ENCODE measurements around the gene SLCO6A1. TPM values are rescaled to one million over a fixed set of nuclear protein-coding genes. Genes with fewer than 3 reads are reported as not detected.
"Not testable (repeated sequence)": the region's sequence is repeated elsewhere in the genome, so short reads cannot be mapped to it uniquely, and the experiment has no call there.

The SLCO6A1 gene
- total and polyA plus RNA-seq, 2 donors: not detected

- Histone ChIP-seq H3K4me1 (ENCODE audit: insufficient read depth) (no peaks in the 10 kb centered on the region), H3K4me3 (ENCODE audit: low read depth, low read length) (no peak overlapping the region), H3K27ac (ENCODE audit: low read depth) (no peak overlapping the region), H3K36me3 (ENCODE audit: insufficient read depth) (no peaks in the 10 kb centered on the region)
- WGBS: 40% methylated on average over 1 of the region's 1 CpG
- DNase-seq (ENCODE audit: extremely low spot score): no peak
Observed at GRCh38 chr5:102527547-102527946, 28.7 kb upstream of the SLCO6A1 start.

DNA sequence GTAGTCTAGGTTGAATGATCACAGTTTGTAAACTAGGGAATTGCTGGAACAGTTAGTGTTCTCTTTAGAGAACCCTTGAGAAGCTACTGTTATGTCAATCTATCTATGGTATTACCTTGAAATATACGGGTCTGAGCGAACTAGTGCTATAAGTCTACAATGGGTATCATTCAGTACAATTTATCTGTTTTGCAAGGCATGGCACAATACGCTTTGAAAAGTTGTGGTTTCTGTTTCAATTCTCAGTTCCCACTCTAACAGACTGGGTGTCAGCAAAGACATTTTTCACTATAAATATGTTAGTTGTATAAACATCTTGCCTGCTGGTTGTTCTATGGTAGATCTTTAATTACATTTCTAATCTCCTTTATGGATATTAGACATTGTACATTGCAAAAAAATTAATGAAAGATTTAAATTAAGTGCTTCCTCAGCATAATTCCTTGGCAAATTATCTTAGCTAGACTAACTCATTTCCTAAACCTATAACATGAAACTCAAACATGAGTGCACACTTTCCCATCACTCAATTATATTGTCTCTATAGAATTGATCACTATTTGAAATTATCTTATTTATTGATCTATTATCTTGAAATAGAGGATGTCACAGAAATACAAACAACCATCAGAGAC is 24.9 kb upstream of the SLCO6A1 start:
- no peaks in the 10 kb centered on the region for H3K4me1 ChIP-seq (ENCODE audit: insufficient read depth)
- no peak overlapping the region for H3K4me3 ChIP-seq (ENCODE audit: low read depth, low read length)
- WGBS: 88% methylated on average over 3 of the region's 3 CpGs
- no peaks in the 10 kb centered on the region for H3K36me3 ChIP-seq (ENCODE audit: insufficient read depth)
- no peak for DNase-seq (ENCODE audit: extremely low spot score)
- H3K27ac ChIP-seq (ENCODE audit: low read depth): no peak overlapping the region

DNA sequence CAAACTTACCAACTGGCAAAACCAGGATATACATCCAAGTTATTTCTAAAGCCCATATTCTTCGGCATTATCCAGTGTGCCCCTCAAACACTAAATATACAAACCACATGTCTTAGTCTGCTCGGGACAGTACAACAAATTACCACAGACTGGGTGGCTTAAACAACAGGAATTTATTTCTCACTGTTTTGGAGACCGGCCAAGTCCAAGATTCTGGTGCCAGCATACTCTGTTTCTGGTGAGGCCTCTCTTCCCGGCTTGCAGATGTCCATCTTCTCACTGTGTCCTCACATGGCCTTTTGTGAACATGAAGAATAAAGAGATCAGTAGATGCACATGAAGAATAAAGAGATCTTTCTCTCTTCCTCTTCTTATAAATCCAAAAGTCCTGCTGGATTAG is 12.9 kb upstream of the SLCO6A1 start:
- WGBS: 44% methylated on average over 4 of the region's 4 CpGs
- no peak overlapping the region for H3K27ac ChIP-seq (ENCODE audit: low read depth)
- no peaks in the 10 kb centered on the region for H3K4me1 ChIP-seq (ENCODE audit: insufficient read depth)
- no peak for DNase-seq (ENCODE audit: extremely low spot score)
- no peak overlapping the region for H3K4me3 ChIP-seq (ENCODE audit: low read depth, low read length)
- H3K36me3 ChIP-seq (ENCODE audit: insufficient read depth): no peaks in the 10 kb centered on the region

- H3K27ac ChIP-seq (ENCODE audit: low read depth); H3K4me3 ChIP-seq (ENCODE audit: low read depth, low read length); H3K4me1 ChIP-seq (ENCODE audit: insufficient read depth); H3K36me3 ChIP-seq (ENCODE audit: insufficient read depth); DNase-seq (ENCODE audit: extremely low spot score): not testable (repeated sequence)
- WGBS: 95% methylated on average over 35 of the region's 35 CpGs
Observed at GRCh38 chr5:102491261-102491914, 7.4 kb downstream of the SLCO6A1 start.

GRCh38 chr5:102483736-102484135 is 15.1 kb downstream of the SLCO6A1 start:
- Histone ChIP-seq H3K27ac (ENCODE audit: low read depth) (no peak overlapping the region), H3K4me1 (ENCODE audit: insufficient read depth) (no peaks in the 10 kb centered on the region), H3K36me3 (ENCODE audit: insufficient read depth) (no peaks in the 10 kb centered on the region), H3K4me3 (ENCODE audit: low read depth, low read length) (no peak overlapping the region)
- 64% methylated on average over 2 of the region's 2 CpGs for WGBS
- DNase-seq (ENCODE audit: extremely low spot score): no peak

DNA sequence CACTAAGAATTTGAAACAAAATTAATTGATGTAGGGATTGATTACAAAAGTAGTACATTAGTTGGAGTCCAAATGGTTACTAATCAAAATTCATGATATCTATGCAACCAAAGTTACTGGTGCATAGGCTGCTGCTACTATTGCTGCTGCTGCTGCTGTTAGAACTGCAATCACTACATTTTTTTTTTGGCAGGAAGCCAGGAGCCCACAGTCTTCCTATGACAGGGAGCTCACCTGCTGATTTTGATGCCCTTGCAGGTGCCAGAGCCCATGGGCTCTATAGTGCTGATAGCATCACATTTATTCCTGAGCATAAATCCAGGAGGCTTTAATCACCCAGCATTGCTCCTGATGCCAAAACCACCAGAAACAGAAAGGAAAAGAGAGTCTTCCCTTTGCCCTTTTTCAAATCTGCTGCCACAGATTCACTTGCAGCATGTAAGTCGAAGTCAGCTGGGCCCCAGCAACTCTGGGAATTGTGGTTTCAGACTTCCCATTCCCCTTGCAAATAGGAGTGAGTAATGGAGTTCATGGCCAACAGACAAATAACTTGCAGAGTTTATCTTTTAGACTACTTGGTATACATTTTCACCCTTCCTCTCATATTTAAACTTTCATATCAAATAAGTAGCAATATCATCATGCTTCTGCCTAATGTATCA is 17.6 kb downstream of the SLCO6A1 start:
- H3K27ac ChIP-seq (ENCODE audit: low read depth): no peak overlapping the region
- no peaks in the 10 kb centered on the region for H3K36me3 ChIP-seq (ENCODE audit: insufficient read depth)
- no peaks in the 10 kb centered on the region for H3K4me1 ChIP-seq (ENCODE audit: insufficient read depth)
- H3K4me3 ChIP-seq (ENCODE audit: low read depth, low read length): no peak overlapping the region
- DNase-seq (ENCODE audit: extremely low spot score): no peak
- 30% methylated on average over 1 of the region's 1 CpG for WGBS

DNA sequence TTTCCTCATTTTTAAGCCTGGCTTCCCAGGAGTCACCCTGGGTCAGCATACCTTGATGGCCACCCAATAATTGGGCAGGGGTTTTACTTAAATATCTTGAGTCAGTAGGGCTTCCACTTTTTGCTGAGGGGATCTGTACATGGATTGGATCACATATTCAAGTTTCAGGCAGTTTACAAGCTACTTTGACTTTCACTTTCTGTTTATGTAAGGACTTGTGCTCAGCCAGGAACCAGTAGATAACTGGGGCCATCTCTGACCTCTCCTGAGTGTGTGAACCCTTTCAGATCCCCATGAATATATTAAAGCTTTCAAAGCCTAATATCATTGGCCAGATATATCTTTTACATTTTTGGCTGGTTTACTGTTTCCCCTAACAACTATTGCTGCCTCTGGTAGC is 45.1 kb downstream of the SLCO6A1 start:
- no peak overlapping the region for H3K4me3 ChIP-seq (ENCODE audit: low read depth, low read length)
- DNase-seq (ENCODE audit: extremely low spot score): no peak
- no peaks in the 10 kb centered on the region for H3K36me3 ChIP-seq (ENCODE audit: insufficient read depth)
- no peak overlapping the region for H3K27ac ChIP-seq (ENCODE audit: low read depth)
- H3K4me1 ChIP-seq (ENCODE audit: insufficient read depth): no peaks in the 10 kb centered on the region

DNA sequence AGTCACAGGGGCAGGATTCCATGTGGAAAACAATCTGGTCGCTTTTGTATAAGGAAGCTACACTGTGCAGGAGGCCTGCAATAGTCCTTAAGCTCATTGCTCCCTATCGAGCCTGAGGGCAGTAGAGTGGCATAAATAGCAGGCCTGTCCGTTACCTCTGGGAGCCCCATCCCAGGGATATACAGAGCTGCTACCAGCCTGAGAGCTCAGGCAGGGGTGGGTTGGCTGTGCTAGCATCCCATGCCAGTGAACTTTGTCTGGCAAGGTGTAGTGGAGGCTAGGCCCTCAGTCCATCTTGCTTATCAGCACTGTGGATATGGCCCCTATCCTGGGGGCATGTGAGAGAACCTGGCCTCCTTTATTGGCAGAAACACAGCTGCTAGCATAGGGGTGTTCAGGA is 47.7 kb downstream of the SLCO6A1 start:
- DNase-seq (ENCODE audit: extremely low spot score): no peak
- Histone ChIP-seq H3K27ac (ENCODE audit: low read depth) (no peak overlapping the region), H3K4me3 (ENCODE audit: low read depth, low read length) (no peak overlapping the region), H3K4me1 (ENCODE audit: insufficient read depth) (no peaks in the 10 kb centered on the region), H3K36me3 (ENCODE audit: insufficient read depth) (no peaks in the 10 kb centered on the region)
- 82% methylated on average over 3 of the region's 3 CpGs for WGBS

GRCh38 chr5:102450313-102450990 is 48.3 kb downstream of the SLCO6A1 start:
- no peaks in the 10 kb centered on the region for H3K4me1 ChIP-seq (ENCODE audit: insufficient read depth)
- WGBS: 89% methylated on average over 5 of the region's 5 CpGs
- no peak overlapping the region for H3K27ac ChIP-seq (ENCODE audit: low read depth)
- H3K4me3 ChIP-seq (ENCODE audit: low read depth, low read length): no peak overlapping the region
- DNase-seq (ENCODE audit: extremely low spot score): no peak
- H3K36me3 ChIP-seq (ENCODE audit: insufficient read depth): no peaks in the 10 kb centered on the region

GRCh38 chr5:102433473-102433872 is 65.3 kb downstream of the SLCO6A1 start:
- 44% methylated on average over 2 of the region's 2 CpGs for WGBS

DNA sequence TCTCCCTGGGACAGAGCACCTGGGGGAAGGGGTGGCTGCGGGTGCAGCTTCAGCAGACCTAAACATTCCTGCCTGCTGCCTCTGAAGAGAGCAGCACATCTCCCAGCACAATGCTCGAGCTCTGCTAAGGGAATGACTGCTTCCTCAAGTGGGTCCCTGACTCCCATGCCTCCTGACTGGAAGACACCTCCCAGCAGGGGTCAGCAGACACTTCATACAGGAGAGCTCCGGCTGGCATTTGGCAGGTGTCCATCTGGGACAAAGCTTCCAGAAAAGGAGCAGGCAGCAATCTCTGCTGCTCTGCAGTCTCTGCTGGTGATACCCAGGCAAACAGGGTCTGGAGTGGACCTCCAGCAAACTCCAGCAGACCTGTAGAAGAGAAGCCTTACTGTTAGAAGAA is 77.2 kb downstream of the SLCO6A1 start:
- WGBS: 68% methylated on average over 3 of the region's 3 CpGs
- DNase-seq (ENCODE audit: extremely low spot score): no peak
- H3K27ac ChIP-seq (ENCODE audit: low read depth): no peak overlapping the region
- H3K4me1 ChIP-seq (ENCODE audit: insufficient read depth): no peaks in the 10 kb centered on the region
- no peaks in the 10 kb centered on the region for H3K36me3 ChIP-seq (ENCODE audit: insufficient read depth)
- H3K4me3 ChIP-seq (ENCODE audit: low read depth, low read length): no peak overlapping the region

More at GRCh38 chr5:102433473-102433872, 65.3 kb downstream of the SLCO6A1 start:
- Histone ChIP-seq H3K27ac (ENCODE audit: low read depth) (no peak overlapping the region), H3K36me3 (ENCODE audit: insufficient read depth) (no peaks in the 10 kb centered on the region), H3K4me1 (ENCODE audit: insufficient read depth) (no peaks in the 10 kb centered on the region), H3K4me3 (ENCODE audit: low read depth, low read length) (no peak overlapping the region)
- no peak for DNase-seq (ENCODE audit: extremely low spot score)

DNA sequence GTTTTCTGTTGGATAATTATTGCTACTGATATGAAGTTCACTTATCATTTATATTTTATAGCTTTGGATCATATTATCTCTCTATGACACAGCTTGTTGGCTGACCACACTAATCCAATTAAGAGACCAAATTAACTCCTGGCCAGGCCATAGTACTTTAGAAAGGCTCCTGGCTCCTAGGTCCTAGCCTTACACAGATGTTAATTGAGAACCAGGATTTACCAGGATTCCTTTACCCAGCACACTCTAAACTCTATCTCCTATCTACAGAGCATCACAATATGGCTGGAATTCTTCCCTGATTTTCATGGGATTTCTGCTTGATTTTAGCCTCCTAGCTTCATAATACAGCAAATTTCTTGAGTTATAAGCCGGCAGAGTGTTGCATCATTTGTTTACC is 80.3 kb downstream of the SLCO6A1 start:
- no peak for DNase-seq (ENCODE audit: extremely low spot score)
- Histone ChIP-seq H3K4me3 (ENCODE audit: low read depth, low read length) (no peak overlapping the region), H3K36me3 (ENCODE audit: insufficient read depth) (no peaks in the 10 kb centered on the region), H3K27ac (ENCODE audit: low read depth) (no peak overlapping the region), H3K4me1 (ENCODE audit: insufficient read depth) (no peaks in the 10 kb centered on the region)
- 76% methylated on average over 1 of the region's 1 CpG for WGBS

GRCh38 chr5:102414448-102414847 is 84.4 kb downstream of the SLCO6A1 start:
- Histone ChIP-seq H3K4me1 (ENCODE audit: insufficient read depth) (no peaks in the 10 kb centered on the region), H3K36me3 (ENCODE audit: insufficient read depth) (no peaks in the 10 kb centered on the region), H3K27ac (ENCODE audit: low read depth) (no peak overlapping the region), H3K4me3 (ENCODE audit: low read depth, low read length) (no peak overlapping the region)
- no peak for DNase-seq (ENCODE audit: extremely low spot score)
- WGBS: 85% methylated on average over 6 of the region's 6 CpGs

GRCh38 chr5:102388235-102388634 is 110.6 kb downstream of the SLCO6A1 start:
- no peak for DNase-seq (ENCODE audit: extremely low spot score)
- H3K4me1 ChIP-seq (ENCODE audit: insufficient read depth): no peaks in the 10 kb centered on the region
- H3K27ac ChIP-seq (ENCODE audit: low read depth): no peak overlapping the region
- H3K36me3 ChIP-seq (ENCODE audit: insufficient read depth): no peaks in the 10 kb centered on the region
- 53% methylated on average over 2 of the region's 2 CpGs for WGBS
- no peak overlapping the region for H3K4me3 ChIP-seq (ENCODE audit: low read depth, low read length)

Data from urinary bladder (tissue), 4 donors.